Keratinocyte (primary cell): ENCODE measurements around the gene GNG3. TPM values are rescaled to one million over a fixed set of nuclear protein-coding genes. Genes with fewer than 3 reads are reported as not detected.
A peak's percentile ranks its signal among the peaks of the same experiment; 100 is the strongest.
"Not testable (repeated sequence)": the region's sequence is repeated elsewhere in the genome, so short reads cannot be mapped to it uniquely, and the experiment has no call there.

Experiments used
- DNase-seq: peaks from one replicate; pipeline ENCODE4 v3.0.0-alpha.2; 2011; ENCODE audit warnings: low read depth, missing footprints, low spot score
- FAIRE-seq: peaks from 2 replicates; lab custom pipeline; 2011; peaks lifted over from hg19 to GRCh38; lab: Jason Lieb, UNC
- H2AFZ ChIP-seq: 2 replicates; pipeline ENCODE4 v1.6.0; 2012; ENCODE audit warnings: low read length, control low read depth, inconsistent platforms; ENCODE audit not compliant: control insufficient read depth
- H3K27ac ChIP-seq: 2 replicates; pipeline ENCODE4 v1.5.1; 2011; ENCODE audit warnings: low read length; ENCODE audit not compliant: control insufficient read depth, insufficient read depth
- H3K27me3 ChIP-seq: 3 replicates; pipeline ENCODE4 v1.6.0; 2011; ENCODE audit warnings: low read length; ENCODE audit not compliant: control insufficient read depth, insufficient read depth; ENCODE audit errors: extremely low read depth
- H3K36me3 ChIP-seq, 2 experiments: 2 replicates in 1 of 2; 3 replicates in 1 of 2; pipeline ENCODE4 v1.5.1; 2011; ENCODE audit warnings: low read length in 2 of 2, mild to moderate bottlenecking in 1 of 2; ENCODE audit not compliant: control insufficient read depth in 2 of 2, insufficient read depth in 2 of 2; ENCODE audit errors: extremely low read depth in 1 of 2
- H3K4me1 ChIP-seq: 3 replicates; pipeline ENCODE4 v1.5.1; 2011; ENCODE audit warnings: low read length; ENCODE audit not compliant: control insufficient read depth, insufficient read depth; ENCODE audit errors: extremely low read depth
- H3K4me2 ChIP-seq: 3 replicates; pipeline ENCODE4 v1.6.0; 2011; ENCODE audit warnings: low read depth, low read length; ENCODE audit not compliant: control insufficient read depth, insufficient read depth; ENCODE audit errors: extremely low read depth
- H3K4me3 ChIP-seq, 3 experiments: fragments of 200-600 bp in 1 of 3; sonication (generic) in 1 of 3; 2 replicates in 2 of 3; 3 replicates in 1 of 3; pipeline ENCODE4 v1.5.1; 2011 to 2016; ENCODE audit warnings: low read length in 3 of 3, mild to moderate bottlenecking in 3 of 3, control low read depth in 2 of 3, inconsistent platforms in 1 of 3, low read depth in 1 of 3, mixed read lengths in 1 of 3, mixed run types in 1 of 3, moderate library complexity in 1 of 3; ENCODE audit not compliant: control insufficient read depth in 2 of 3, insufficient read depth in 2 of 3; ENCODE audit errors: extremely low read depth in 1 of 3
- H3K79me2 ChIP-seq: 2 replicates; pipeline ENCODE4 v1.6.0; 2012; ENCODE audit warnings: low read length; ENCODE audit not compliant: control insufficient read depth, insufficient read depth
- H3K9ac ChIP-seq: 3 replicates; pipeline ENCODE4 v1.6.0; 2011; ENCODE audit warnings: low read length; ENCODE audit not compliant: control insufficient read depth, insufficient read depth; ENCODE audit errors: extremely low read depth
- H3K9me1 ChIP-seq: 3 replicates; pipeline ENCODE4 v1.6.0; 2011; ENCODE audit warnings: low read length; ENCODE audit not compliant: control insufficient read depth, insufficient read depth; ENCODE audit errors: extremely low read depth
- H3K9me3 ChIP-seq: 2 replicates; pipeline ENCODE4 v1.5.1; 2012; ENCODE audit warnings: low read depth, low read length; ENCODE audit not compliant: control insufficient read depth
- H4K20me1 ChIP-seq: 3 replicates; pipeline ENCODE4 v1.6.0; 2011; ENCODE audit warnings: low read length; ENCODE audit not compliant: control insufficient read depth, insufficient read depth; ENCODE audit errors: extremely low read depth
- CTCF ChIP-seq, 3 experiments: IDR thresholded peaks in 1 of 3; conservative IDR thresholded peaks in 1 of 3; optimal IDR thresholded peaks in 1 of 3; 2 replicates in 2 of 3; 3 replicates in 1 of 3; pipeline versions ENCODE3 to v1.5.1; 2011; ENCODE audit warnings: low read length in 3 of 3, mild to moderate bottlenecking in 3 of 3, moderate library complexity in 2 of 3, control low read depth in 1 of 3, inconsistent platforms in 1 of 3; ENCODE audit not compliant: insufficient read depth in 2 of 3; ENCODE audit errors: extremely low read depth in 1 of 3
- EZH2 ChIP-seq: IDR thresholded peaks from one replicate; pipeline ENCODE4 v1.6.1; 2012; ENCODE audit warnings: inconsistent platforms, mild to moderate bottlenecking, low read length, moderate library complexity
- dilution Hi-C: fragments of 300-500 bp; cut with MboI; formaldehyde crosslinking; loops from one replicate; pipeline ENCODE4 v1.7.0; 2020; ENCODE audit warnings: low sequenced_read_pairs; ENCODE audit not compliant: extremely low pct_ligation_motif_present
- polyA plus RNA-seq, 5 experiments: library from polyadenylated mRNA; depleted of rRNA in 3 of 5; stranded (reverse) in 3 of 5; stranded (forward) in 1 of 5; unstranded in 1 of 5; fragments of >200 nt; gene quantifications; 1 replicate in 1 of 5; 2 replicates in 3 of 5; 3 replicates in 1 of 5; pipeline versions ENCODE4 v1.2.1 to v1.2.3, GENCODE V29; 2011 to 2012; ENCODE audit warnings: missing spikeins in 2 of 5, low read depth in 1 of 5, low replicate concordance in 1 of 5

GNG3 gene
- polyA plus RNA-seq, 1 donor (not counting 4 experiments of a cell fraction or from before 2014, with no cell fraction given), result not detected

GRCh38 chr11:62747475-62748160, 40.1 kb downstream of the GNG3 start:
- H3K9ac ChIP-seq, result peak overlapping the region; percentile 25
- no peak for FAIRE-seq
- no peak for TF ChIP-seq CTCF (optimal IDR thresholded peaks at IDR 0.05 in 1 of 3, IDR thresholded peaks at IDR 0.05 in 1 of 3, conservative IDR thresholded peaks at IDR 0.05 in 1 of 3; ENCODE audit: extremely low read depth in 1 of 3, insufficient read depth in 2 of 3, low read length in 3 of 3)
- TF ChIP-seq EZH2, result no peak

GRCh38 chr11:62749931-62750330, 42.5 kb downstream of the GNG3 start:
- FAIRE-seq, H4K20me1 ChIP-seq, H3K4me3 ChIP-seq, H3K9me1 ChIP-seq, H3K27me3 ChIP-seq, H3K4me2 ChIP-seq, dilution Hi-C loops, H2AFZ ChIP-seq, H3K27ac ChIP-seq, DNase-seq, H3K9me3 ChIP-seq, H3K9ac ChIP-seq: not testable (repeated sequence)
- Histone ChIP-seq H3K4me1 (peaks cover 11% of the 10 kb centered on the region), H3K36me3 (peaks cover 9 to 17% of the 10 kb centered on the region in 2 experiments), H3K79me2 (peaks cover 16% of the 10 kb centered on the region)

More at GRCh38 chr11:62747475-62748160, 40.1 kb downstream of the GNG3 start:
- H4K20me1 ChIP-seq, result no peaks in the 10 kb centered on the region
- no peak overlapping the region for H3K4me2 ChIP-seq
- no peak overlapping the region for H3K4me3 ChIP-seq
- H3K79me2 ChIP-seq, result peaks cover 9% of the 10 kb centered on the region
- H3K27me3 ChIP-seq, result no peaks in the 10 kb centered on the region
- no peaks in the 10 kb centered on the region for H3K9me1 ChIP-seq
- no peaks in the 10 kb centered on the region for H3K4me1 ChIP-seq
- no peak for DNase-seq
- dilution Hi-C loops, result no loop called here
- no peak overlapping the region for H3K27ac ChIP-seq
- no peaks in the 10 kb centered on the region for H3K9me3 ChIP-seq
- peaks cover 7 to 11% of the 10 kb centered on the region in 2 experiments for H3K36me3 ChIP-seq
- no peak overlapping the region for H2AFZ ChIP-seq
